CD1c-positive myeloid dendritic cell (primary cell): ENCODE data around the gene ARFGEF2.
"Not testable (repeated sequence)": the region's sequence is repeated elsewhere in the genome, so short reads cannot be mapped to it uniquely, and the experiment has no call there.

Experiments used
- DNase-seq: peaks from one replicate; pipeline ENCODE4 v3.0.0-alpha.2; 2016; ENCODE audit errors: extremely low spot score

Gene ARFGEF2

GRCh38 chr20:48999890-49000870, 78.7 kb downstream of the ARFGEF2 start:
- no peak for DNase-seq

GRCh38 chr20:49001741-49002140, 80.2 kb downstream of the ARFGEF2 start:
- DNase-seq: no peak

GRCh38 chr20:49006446-49006980, 85.0 kb downstream of the ARFGEF2 start:
- no peak for DNase-seq

GRCh38 chr20:49009899-49010631, 88.6 kb downstream of the ARFGEF2 start:
- no peak for DNase-seq

GRCh38 chr20:49024220-49024619, 102.7 kb downstream of the ARFGEF2 start:
- DNase-seq: no peak

- not testable (repeated sequence) for DNase-seq
Observed at GRCh38 chr20:49028177-49028576, 106.7 kb downstream of the ARFGEF2 start.

- DNase-seq: peak; percentile 3
Observed at GRCh38 chr20:49028684-49029083, 107.2 kb downstream of the ARFGEF2 start.

GRCh38 chr20:49029203-49029602, 107.7 kb downstream of the ARFGEF2 start:
- no peak for DNase-seq

GRCh38 chr20:49030954-49031619, 109.6 kb downstream of the ARFGEF2 start:
- DNase-seq: no peak

- no peak for DNase-seq
Observed at GRCh38 chr20:49032455-49032854, 110.9 kb downstream of the ARFGEF2 start.

- no peak for DNase-seq
Observed at GRCh38 chr20:49034070-49034732, 112.7 kb downstream of the ARFGEF2 start.

GRCh38 chr20:49037962-49038387, 116.5 kb downstream of the ARFGEF2 start:
- peak; percentile 54 for DNase-seq

- DNase-seq: no peak
Observed at GRCh38 chr20:49039854-49040253, 118.3 kb downstream of the ARFGEF2 start.

GRCh38 chr20:49043000-49043399, 121.5 kb downstream of the ARFGEF2 start:
- DNase-seq: no peak

GRCh38 chr20:49045440-49046086, 124.1 kb downstream of the ARFGEF2 start:
- peak; percentile 81 for DNase-seq

GRCh38 chr20:49046087-49046900, 124.8 kb downstream of the ARFGEF2 start, which contains the start of gene CSE1L:
TSS of gene CSE1L (plus strand) at chr20:49046312. CDS start at chr20:49058464, 12,152 bp downstream.
- peak; percentile 99 for DNase-seq

GRCh38 chr20:49052334-49052733, 130.8 kb downstream of the ARFGEF2 start:
- no peak for DNase-seq

GRCh38 chr20:49054056-49054643, 132.6 kb downstream of the ARFGEF2 start:
- DNase-seq: no peak

GRCh38 chr20:49063279-49063678, 141.8 kb downstream of the ARFGEF2 start:
- DNase-seq: no peak
